H9 (cell line): ENCODE measurements around the gene ABCF2. TPM values are rescaled to one million over a fixed set of nuclear protein-coding genes. Genes with fewer than 3 reads are reported as not detected.

ENCODE experiments used
- DNase-seq: peaks from one replicate; pipeline ENCODE4 v3.0.0-alpha.2; 2017
- H2AFZ ChIP-seq: one replicate; pipeline ENCODE4 v1.6.1; 2013; ENCODE audit warnings: mild to moderate bottlenecking, low read length, control low read depth, moderate library complexity
- H2AK5ac ChIP-seq: 2 replicates; pipeline ENCODE4 v1.6.1; 2013; ENCODE audit warnings: low read length, control low read depth, mixed read lengths; ENCODE audit not compliant: insufficient read length
- H2BK120ac ChIP-seq: one replicate; pipeline ENCODE4 v1.6.1; 2013; ENCODE audit warnings: low read depth, mild to moderate bottlenecking, low read length, control low read depth, inconsistent platforms; ENCODE audit not compliant: poor library complexity, severe bottlenecking
- H2BK12ac ChIP-seq: 2 replicates; pipeline ENCODE4 v1.6.1; 2013; ENCODE audit warnings: low read length, control low read depth, mixed read lengths, low read depth; ENCODE audit not compliant: insufficient read length
- H2BK15ac ChIP-seq: 2 replicates; pipeline ENCODE4 v1.6.1; 2013; ENCODE audit warnings: low read depth, low read length, control low read depth
- H2BK20ac ChIP-seq: one replicate; pipeline ENCODE4 v1.6.1; 2013; ENCODE audit warnings: low read depth, mild to moderate bottlenecking, low read length, control low read depth, inconsistent platforms; ENCODE audit not compliant: poor library complexity, severe bottlenecking
- H2BK5ac ChIP-seq: 2 replicates; pipeline ENCODE4 v1.6.1; 2013; ENCODE audit warnings: low read length, control low read depth, mixed read lengths; ENCODE audit not compliant: insufficient read length
- H3K14ac ChIP-seq: 2 replicates; pipeline ENCODE4 v1.6.1; 2013; ENCODE audit warnings: low read length, control low read depth; ENCODE audit not compliant: insufficient read depth
- H3K18ac ChIP-seq: 2 replicates; pipeline ENCODE4 v1.6.1; 2013; ENCODE audit warnings: low read depth, mild to moderate bottlenecking, mixed read lengths, low read length, control low read depth; ENCODE audit not compliant: insufficient read length
- H3K23ac ChIP-seq: 2 replicates; pipeline ENCODE4 v1.6.1; 2013; ENCODE audit warnings: low read length, control low read depth, mixed read lengths, low read depth; ENCODE audit not compliant: insufficient read length
- H3K23me2 ChIP-seq: 2 replicates; pipeline ENCODE4 v1.6.1; 2013; ENCODE audit warnings: low read depth, mild to moderate bottlenecking, mixed read lengths, low read length, control low read depth; ENCODE audit not compliant: insufficient read length, poor library complexity, severe bottlenecking
- H3K27ac ChIP-seq: 2 replicates; pipeline ENCODE4 v1.5.1; 2013; ENCODE audit warnings: low read length, control low read depth, mixed read lengths, low read depth; ENCODE audit not compliant: insufficient read length
- H3K27me3 ChIP-seq: 2 replicates; pipeline ENCODE4 v1.6.1; 2013; ENCODE audit warnings: low read length, control low read depth, inconsistent platforms; ENCODE audit not compliant: insufficient read depth
- H3K4ac ChIP-seq: 2 replicates; pipeline ENCODE4 v1.6.1; 2013; ENCODE audit warnings: low read depth, mild to moderate bottlenecking, control low read depth, inconsistent platforms, low read length, moderate library complexity
- H3K4me1 ChIP-seq: 2 replicates; pipeline ENCODE4 v1.6.1; 2013; ENCODE audit warnings: low read length, control low read depth, inconsistent platforms; ENCODE audit not compliant: insufficient read depth
- H3K4me2 ChIP-seq: 2 replicates; pipeline ENCODE4 v1.6.1; 2013; ENCODE audit warnings: low read length, control low read depth, mixed read lengths; ENCODE audit not compliant: insufficient read length, insufficient read depth
- H3K56ac ChIP-seq: 2 replicates; pipeline ENCODE4 v1.6.1; 2013; ENCODE audit warnings: low read depth, mild to moderate bottlenecking, mixed read lengths, low read length, control low read depth; ENCODE audit not compliant: insufficient read length
- H3K79me1 ChIP-seq: 2 replicates; pipeline ENCODE4 v1.6.1; 2013; ENCODE audit warnings: low read depth, mild to moderate bottlenecking, moderate library complexity, low read length, control low read depth, inconsistent platforms; ENCODE audit not compliant: insufficient read depth, poor library complexity, severe bottlenecking
- H3K79me2 ChIP-seq: 2 replicates; pipeline ENCODE4 v1.6.1; 2013; ENCODE audit warnings: low read length, control low read depth, inconsistent platforms; ENCODE audit not compliant: insufficient read depth
- H3K9ac ChIP-seq: 2 replicates; pipeline ENCODE4 v1.6.1; 2013; ENCODE audit warnings: low read length, control low read depth, mixed read lengths; ENCODE audit not compliant: insufficient read length; ENCODE audit errors: extremely low read depth
- H3K9me3 ChIP-seq: one replicate; pipeline ENCODE4 v1.6.1; 2013; ENCODE audit warnings: low read depth, low read length, inconsistent platforms; ENCODE audit not compliant: control insufficient read depth
- H3T11ph ChIP-seq: one replicate; pipeline ENCODE4 v1.6.1; 2013; ENCODE audit warnings: mild to moderate bottlenecking, low read length, control low read depth, inconsistent platforms
- H4K20me1 ChIP-seq: one replicate; pipeline ENCODE4 v1.6.1; 2013; ENCODE audit not compliant: control insufficient read depth, insufficient read length, insufficient read depth
- H4K5ac ChIP-seq: 2 replicates; pipeline ENCODE4 v1.6.1; 2013; ENCODE audit warnings: low read depth, mild to moderate bottlenecking, mixed read lengths, low read length, control low read depth; ENCODE audit not compliant: insufficient read length
- H4K8ac ChIP-seq: replicated peaks from 2 replicates; pipeline ENCODE4 v1.6.1; 2013; ENCODE audit warnings: low read length, control low read depth, mixed read lengths, low read depth; ENCODE audit not compliant: insufficient read length
- H4K91ac ChIP-seq: 2 replicates; pipeline ENCODE4 v1.6.1; 2013; ENCODE audit warnings: low read depth, mild to moderate bottlenecking, moderate library complexity, mixed read lengths, low read length, control low read depth; ENCODE audit not compliant: insufficient read length
- H3K27ac Mint-ChIP-seq, 3 experiments: 2 replicates in 2 of 3; 3 replicates in 1 of 3; pipeline ENCODE4 v1.8.0; 2020 to 2021; ENCODE audit warnings: mixed read lengths in 3 of 3, mild to moderate bottlenecking in 1 of 3, moderate library complexity in 1 of 3
- H3K27me3 Mint-ChIP-seq: 2 replicates; pipeline ENCODE4 v1.8.0; 2021; ENCODE audit warnings: low read depth, mild to moderate bottlenecking, moderate library complexity, mixed read lengths
- H3K36me3 Mint-ChIP-seq, 3 experiments: 2 replicates in 2 of 3; 3 replicates in 1 of 3; pipeline ENCODE4 v1.8.0; 2020 to 2021; ENCODE audit warnings: low read depth in 3 of 3, mixed read lengths in 3 of 3; ENCODE audit not compliant: insufficient read depth in 1 of 3
- H3K4me1 Mint-ChIP-seq, 2 experiments: 2 replicates each; pipeline ENCODE4 v1.8.0; 2020; ENCODE audit warnings: mixed read lengths in 2 of 2
- H3K4me3 Mint-ChIP-seq, 2 experiments: 2 replicates in 1 of 2; 3 replicates in 1 of 2; pipeline ENCODE4 v1.8.0; 2020 to 2021; ENCODE audit warnings: mild to moderate bottlenecking in 2 of 2, mixed read lengths in 2 of 2, moderate library complexity in 1 of 2
- H3K9me3 Mint-ChIP-seq, 2 experiments: 2 replicates in 1 of 2; 3 replicates in 1 of 2; pipeline ENCODE4 v1.8.0; 2020; ENCODE audit warnings: mild to moderate bottlenecking in 2 of 2, mixed read lengths in 2 of 2, moderate library complexity in 1 of 2
- WGBS: extraction: QIAGEN DNeasy Blood & Tissue Kit; methylation state at CpG from one replicate; pipeline ENCODE4 v1.1.7; 2013; ENCODE audit warnings: missing lambda C conversion rate, low lambda C conversion rate, mixed read lengths; ENCODE audit not compliant: insufficient read length; ENCODE audit errors: extremely low coverage; 5-methylcytosine and 5-hydroxymethylcytosine counted together
- total RNA-seq: library from RNA; stranded (reverse); gene quantifications from 2 replicates; pipeline ENCODE4 v1.2.1, GENCODE V29; 2021
- TF ChIP-seq, protein P1 (sequence below): fragments of 200-600 bp; sonication (generic); conservative IDR thresholded peaks from 3 replicates; pipeline ENCODE4 v1.8.0; 2021; ENCODE audit warnings: antibody characterized with exemption, mild to moderate bottlenecking

Gene ABCF2
- total RNA-seq, 1 experiment from 2014 or later: 70.1 TPM

DNA sequence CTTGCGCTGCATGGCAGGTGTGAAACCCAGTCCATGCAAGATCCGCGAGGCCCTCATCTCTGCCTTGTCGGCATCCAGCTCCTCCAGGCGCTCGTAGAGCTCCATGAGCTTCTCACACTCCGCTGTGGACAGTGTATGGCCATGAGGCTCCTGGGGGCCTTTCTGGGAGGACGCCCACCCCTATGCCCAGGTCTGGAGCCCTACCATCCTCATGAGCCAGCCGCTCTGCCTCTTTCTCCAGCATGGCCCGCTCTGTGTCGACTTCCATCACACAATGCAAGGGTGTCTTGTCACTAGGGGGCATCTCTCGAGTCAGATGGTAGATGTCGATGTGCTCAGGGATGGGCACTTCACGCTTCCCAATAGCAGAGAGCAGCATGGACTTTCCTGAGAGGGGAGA is 3.3 kb downstream of the ABCF2 start:
- no peak for DNase-seq
- TF ChIP-seq, protein P1, sequence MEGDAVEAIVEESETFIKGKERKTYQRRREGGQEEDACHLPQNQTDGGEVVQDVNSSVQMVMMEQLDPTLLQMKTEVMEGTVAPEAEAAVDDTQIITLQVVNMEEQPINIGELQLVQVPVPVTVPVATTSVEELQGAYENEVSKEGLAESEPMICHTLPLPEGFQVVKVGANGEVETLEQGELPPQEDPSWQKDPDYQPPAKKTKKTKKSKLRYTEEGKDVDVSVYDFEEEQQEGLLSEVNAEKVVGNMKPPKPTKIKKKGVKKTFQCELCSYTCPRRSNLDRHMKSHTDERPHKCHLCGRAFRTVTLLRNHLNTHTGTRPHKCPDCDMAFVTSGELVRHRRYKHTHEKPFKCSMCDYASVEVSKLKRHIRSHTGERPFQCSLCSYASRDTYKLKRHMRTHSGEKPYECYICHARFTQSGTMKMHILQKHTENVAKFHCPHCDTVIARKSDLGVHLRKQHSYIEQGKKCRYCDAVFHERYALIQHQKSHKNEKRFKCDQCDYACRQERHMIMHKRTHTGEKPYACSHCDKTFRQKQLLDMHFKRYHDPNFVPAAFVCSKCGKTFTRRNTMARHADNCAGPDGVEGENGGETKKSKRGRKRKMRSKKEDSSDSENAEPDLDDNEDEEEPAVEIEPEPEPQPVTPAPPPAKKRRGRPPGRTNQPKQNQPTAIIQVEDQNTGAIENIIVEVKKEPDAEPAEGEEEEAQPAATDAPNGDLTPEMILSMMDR: peak; percentile 18; the same call in 2 of the 3 replicates
- no peaks in the 10 kb centered on the region for H3K9me3 Mint-ChIP-seq
- Histone ChIP-seq H4K8ac (no peak overlapping the region), H3K18ac (no peak overlapping the region), H3K23me2 (peaks cover 7% of the 10 kb centered on the region), H2BK5ac (no peak overlapping the region), H3K27ac (no peak overlapping the region), H3K4ac (no peak overlapping the region), H4K91ac (no peak overlapping the region), H2BK20ac (no peak overlapping the region), H4K20me1 (no peaks in the 10 kb centered on the region), H3K4me1 (no peaks in the 10 kb centered on the region; the same call in 1 of the 2 replicates), H3K27me3 (no peaks in the 10 kb centered on the region), H3K4me2 (no peak overlapping the region), H4K5ac (no peak overlapping the region), H3K23ac (no peak overlapping the region), H2BK120ac (no peak overlapping the region), H3K14ac (no peak overlapping the region), H2BK12ac (no peak overlapping the region), H3T11ph (no peak overlapping the region), H3K56ac (no peak overlapping the region), H2AFZ (no peak overlapping the region), H3K79me2 (peaks cover 3% of the 10 kb centered on the region; the same call in 1 of the 2 replicates), H3K9ac (no peak overlapping the region), H2BK15ac (no peak overlapping the region), H3K9me3 (no peaks in the 10 kb centered on the region), H2AK5ac (no peak overlapping the region), H3K79me1 (no peaks in the 10 kb centered on the region)
- no CpG with 5 or more reads among the region's 14 CpGs for WGBS
- H3K4me1 Mint-ChIP-seq: peaks cover 23 to 26% of the 10 kb centered on the region in 2 experiments
- H3K27ac Mint-ChIP-seq: no peak overlapping the region
- H3K4me3 Mint-ChIP-seq: no peak overlapping the region
- no peaks in the 10 kb centered on the region for H3K27me3 Mint-ChIP-seq
- peaks cover 39 to 67% (median 55%) of the 10 kb centered on the region in 3 experiments; a peak in 6 of 7 replicates for H3K36me3 Mint-ChIP-seq
